OCI-LY7 (cell line): ENCODE measurements around the gene CD9. TPM values are rescaled to one million over a fixed set of nuclear protein-coding genes. Genes with fewer than 3 reads are reported as not detected.

ENCODE experiments used
- BruUV-seq: library from RNA; stranded (reverse); fragments of 400-500 nt; replicated peaks from 2 replicates; lab custom pipeline; 2021; lab: Mats Ljungman, UMichigan
- CTCF ChIA-PET: fragments of 300-600 bp; sonication (Branson Sonifier 250); formaldehyde crosslinking; loops from one replicate; lab custom pipeline; 2022; ENCODE audit warnings: antibody characterized with exemption; ENCODE audit not compliant: unreplicated experiment; lab: Charles Lee
- POLR2A ChIA-PET: fragments of 300-600 bp; sonication (Branson Sonifier 250); formaldehyde crosslinking; loops from one replicate; lab custom pipeline; 2022; ENCODE audit warnings: antibody characterized with exemption; lab: Charles Lee
- DNase-seq: peaks from one replicate; pipeline ENCODE4 v3.0.0-alpha.2; 2015; ENCODE audit warnings: low spot score
- H2AFZ ChIP-seq: fragments of 200-600 bp; sonication (generic), shearing (Covaris generic); 2 replicates; pipeline ENCODE4 v1.6.1; 2014; ENCODE audit warnings: mild to moderate bottlenecking, antibody characterized with exemption, low read length, moderate library complexity
- H3K27ac ChIP-seq: fragments of 200-600 bp; sonication (generic); 2 replicates; pipeline ENCODE4 v1.5.1; 2014; ENCODE audit warnings: mixed run types, low read depth, mild to moderate bottlenecking, moderate library complexity, low read length, inconsistent platforms; ENCODE audit not compliant: poor library complexity, severe bottlenecking
- H3K36me3 ChIP-seq: fragments of 200-600 bp; sonication (generic); 2 replicates; pipeline ENCODE4 v1.6.1; 2014; ENCODE audit warnings: mild to moderate bottlenecking, antibody characterized with exemption, low read length, moderate library complexity, mixed read lengths; ENCODE audit not compliant: insufficient read depth
- H3K4me1 ChIP-seq: fragments of 200-600 bp; sonication (generic); 2 replicates; pipeline ENCODE4 v1.5.1; 2014; ENCODE audit warnings: mild to moderate bottlenecking, low read length; ENCODE audit not compliant: insufficient read depth, poor library complexity, severe bottlenecking
- H3K4me2 ChIP-seq: fragments of 200-600 bp; sonication (generic); 2 replicates; pipeline ENCODE4 v1.6.1; 2014; ENCODE audit warnings: mild to moderate bottlenecking, low read length
- H3K4me3 ChIP-seq: fragments of 200-600 bp; sonication (generic); 2 replicates; pipeline ENCODE4 v1.5.1; 2014; ENCODE audit warnings: mild to moderate bottlenecking, low read depth, low read length; ENCODE audit not compliant: poor library complexity, severe bottlenecking
- H3K79me2 ChIP-seq: fragments of 200-600 bp; sonication (generic); 2 replicates; pipeline ENCODE4 v1.6.1; 2016; ENCODE audit warnings: low read depth, mild to moderate bottlenecking, low read length, moderate library complexity, mixed read lengths; ENCODE audit not compliant: insufficient read depth
- H3K9me2 ChIP-seq: fragments of 200-600 bp; sonication (generic); 2 replicates; pipeline ENCODE4 v1.6.1; 2016; ENCODE audit warnings: mild to moderate bottlenecking, low read length, mixed read lengths; ENCODE audit not compliant: insufficient read depth
- H3K9me3 ChIP-seq: fragments of 200-600 bp; sonication (generic); 2 replicates; pipeline ENCODE4 v1.6.1; 2014; ENCODE audit warnings: mild to moderate bottlenecking, mixed run types, low read length, mixed read lengths
- H4K20me1 ChIP-seq: fragments of 200-600 bp; sonication (generic); 2 replicates; pipeline ENCODE4 v1.6.1; 2014; ENCODE audit warnings: mild to moderate bottlenecking, antibody characterized with exemption, low read length, moderate library complexity, mixed read lengths; ENCODE audit not compliant: insufficient read depth
- EZH2phosphoT487 ChIP-seq: fragments of 200-600 bp; sonication (generic); IDR thresholded peaks from 2 replicates; pipeline ENCODE4 v1.6.1; 2018; ENCODE audit warnings: low read depth, borderline replicate concordance, mild to moderate bottlenecking, mixed run types, antibody characterized with exemption, low read length, moderate library complexity, mixed read lengths
- intact Hi-C: fragments of 100-400 bp; cut with micrococcal nuclease; formaldehyde crosslinking; loops from one replicate; pipeline ENCODE4 v1.10.0; 2022; ENCODE audit not compliant: unreplicated experiment
- total RNA-seq, 2 experiments: library from RNA; depleted of rRNA in 1 of 2; stranded (reverse); fragments of >200 nt in 1 of 2; shearing (Covaris generic) in 1 of 2; gene quantifications; 2 replicates each; pipeline ENCODE4 v1.2.3, GENCODE V29; 2014 to 2022
- TF ChIP-seq, protein P1 (sequence below): fragments of 200-600 bp; sonication (generic); conservative IDR thresholded peaks from 2 replicates; pipeline ENCODE4 v1.5.1; 2014; ENCODE audit warnings: mild to moderate bottlenecking, antibody characterized with exemption, low read length, moderate library complexity, mixed read lengths

CD9 gene
- total RNA-seq, 2 experiments from 2014 or later, result not detected

DNA sequence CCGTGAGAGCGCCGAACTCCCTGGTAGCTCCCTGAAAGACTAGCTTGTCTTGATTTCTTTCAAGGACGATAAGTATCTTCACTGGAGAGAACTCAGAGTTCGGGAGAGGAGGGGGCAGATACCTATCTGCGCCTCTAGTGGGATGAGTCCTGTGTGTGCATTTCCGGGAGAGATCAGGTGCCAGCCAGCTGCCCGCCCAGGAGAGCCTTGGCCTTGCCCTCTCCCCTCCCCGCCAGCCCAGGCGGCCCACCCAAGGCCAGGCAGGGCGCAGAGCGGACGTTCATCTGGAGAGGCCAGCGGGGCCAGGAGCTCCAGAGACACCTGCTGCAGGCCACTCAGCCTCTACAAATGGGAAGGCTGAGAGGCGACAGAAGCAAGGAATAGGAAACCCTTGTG is 1.0 kb downstream of the CD9 start:
- ChIA-PET POLR2A (no interaction called here), CTCF (no interaction called here)
- Histone ChIP-seq H4K20me1 (no peaks in the 10 kb centered on the region), H3K9me3 (no peaks in the 10 kb centered on the region), H3K27ac (no peak overlapping the region), H3K4me2 (no peak overlapping the region), H3K79me2 (no peaks in the 10 kb centered on the region), H2AFZ (no peak overlapping the region), H3K36me3 (no peaks in the 10 kb centered on the region), H3K9me2 (no peaks in the 10 kb centered on the region), H3K4me1 (peaks cover 2% of the 10 kb centered on the region), H3K4me3 (no peak overlapping the region)
- no TSS peak for BruUV-seq
- TF ChIP-seq, protein P1, sequence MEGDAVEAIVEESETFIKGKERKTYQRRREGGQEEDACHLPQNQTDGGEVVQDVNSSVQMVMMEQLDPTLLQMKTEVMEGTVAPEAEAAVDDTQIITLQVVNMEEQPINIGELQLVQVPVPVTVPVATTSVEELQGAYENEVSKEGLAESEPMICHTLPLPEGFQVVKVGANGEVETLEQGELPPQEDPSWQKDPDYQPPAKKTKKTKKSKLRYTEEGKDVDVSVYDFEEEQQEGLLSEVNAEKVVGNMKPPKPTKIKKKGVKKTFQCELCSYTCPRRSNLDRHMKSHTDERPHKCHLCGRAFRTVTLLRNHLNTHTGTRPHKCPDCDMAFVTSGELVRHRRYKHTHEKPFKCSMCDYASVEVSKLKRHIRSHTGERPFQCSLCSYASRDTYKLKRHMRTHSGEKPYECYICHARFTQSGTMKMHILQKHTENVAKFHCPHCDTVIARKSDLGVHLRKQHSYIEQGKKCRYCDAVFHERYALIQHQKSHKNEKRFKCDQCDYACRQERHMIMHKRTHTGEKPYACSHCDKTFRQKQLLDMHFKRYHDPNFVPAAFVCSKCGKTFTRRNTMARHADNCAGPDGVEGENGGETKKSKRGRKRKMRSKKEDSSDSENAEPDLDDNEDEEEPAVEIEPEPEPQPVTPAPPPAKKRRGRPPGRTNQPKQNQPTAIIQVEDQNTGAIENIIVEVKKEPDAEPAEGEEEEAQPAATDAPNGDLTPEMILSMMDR, result no peak
- no peak for TF ChIP-seq EZH2phosphoT487
- DNase-seq, result no peak
- intact Hi-C loops, result no loop called here

DNA sequence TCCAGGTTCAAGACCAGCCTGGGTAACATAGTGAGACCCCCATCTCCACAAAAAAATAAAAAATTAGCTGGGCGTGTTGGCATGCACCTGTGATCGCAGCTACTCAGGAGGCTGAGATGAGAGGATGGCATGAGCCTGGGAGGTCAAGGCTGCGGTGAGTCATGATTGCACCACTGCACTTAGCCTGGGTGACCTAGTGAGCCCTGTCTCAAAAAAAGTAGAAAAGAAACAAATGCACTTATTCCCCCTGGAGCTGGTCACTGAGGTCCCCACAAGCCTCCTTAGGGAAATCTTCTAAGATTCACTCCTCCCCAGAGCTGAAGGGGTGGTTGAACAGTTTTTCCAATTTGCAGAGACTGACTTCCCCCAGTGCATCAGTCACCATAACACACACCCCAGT is 1.6 kb downstream of the CD9 start:
- Histone ChIP-seq H3K9me3 (no peaks in the 10 kb centered on the region), H3K27ac (no peak overlapping the region), H3K4me3 (no peak overlapping the region), H2AFZ (no peak overlapping the region), H3K9me2 (no peaks in the 10 kb centered on the region), H4K20me1 (no peaks in the 10 kb centered on the region), H3K36me3 (no peaks in the 10 kb centered on the region), H3K79me2 (no peaks in the 10 kb centered on the region), H3K4me1 (no peaks in the 10 kb centered on the region), H3K4me2 (no peak overlapping the region)
- no peak for DNase-seq
- TF ChIP-seq, protein P1, result no peak
- TF ChIP-seq EZH2phosphoT487, result no peak
- CTCF ChIA-PET, result no interaction called here
- intact Hi-C loops, result no loop called here
- POLR2A ChIA-PET, result interaction anchor here (0.6 kb wide), 1 partner anchor 134 kb away, joined by 3 read pairs; no protein-coding TSS in a partner anchor
- BruUV-seq, result no TSS peak

DNA sequence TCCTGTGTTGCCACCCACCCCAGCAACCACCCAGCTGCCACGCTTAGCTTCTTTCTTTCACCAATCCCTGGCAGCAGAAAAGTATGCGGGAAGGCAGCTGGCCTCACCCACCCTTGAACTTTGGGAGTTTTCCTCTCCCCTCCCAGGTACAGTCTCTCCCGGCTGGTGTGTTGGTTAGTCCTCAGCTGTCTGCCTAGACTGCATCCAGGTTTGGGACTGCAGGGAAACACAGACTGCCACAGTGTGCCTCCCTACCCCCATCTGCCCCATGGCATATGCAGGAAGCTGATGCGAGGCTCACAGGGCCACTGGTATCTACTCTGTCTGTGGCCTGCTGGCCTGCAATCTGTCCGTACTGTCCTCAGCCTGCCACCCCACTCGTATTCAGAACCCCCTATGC is 2.1 kb downstream of the CD9 start:
- DNase-seq, result no peak
- H3K9me3 ChIP-seq, result no peaks in the 10 kb centered on the region
- ChIA-PET CTCF (no interaction called here), POLR2A (interaction anchor here (0.8 kb wide), 1 partner anchor 11 kb away, joined by 3 read pairs; no protein-coding TSS in a partner anchor)
- no TSS peak for BruUV-seq
- no peak overlapping the region for H3K27ac ChIP-seq
- intact Hi-C loops, result no loop called here
- no peak overlapping the region for H3K4me3 ChIP-seq
- H3K9me2 ChIP-seq, result no peaks in the 10 kb centered on the region
- H3K4me2 ChIP-seq, result no peak overlapping the region; the same call in 1 of the 2 replicates
- TF ChIP-seq, protein P1, result no peak
- TF ChIP-seq EZH2phosphoT487, result no peak
- no peaks in the 10 kb centered on the region for H4K20me1 ChIP-seq
- no peaks in the 10 kb centered on the region for H3K4me1 ChIP-seq
- H3K36me3 ChIP-seq, result no peaks in the 10 kb centered on the region
- H2AFZ ChIP-seq, result no peak overlapping the region
- no peaks in the 10 kb centered on the region for H3K79me2 ChIP-seq
